ENCODE data around the gene IL6ST. TPM values are rescaled to one million over a fixed set of nuclear protein-coding genes. Genes with fewer than 3 reads are reported as not detected.

IL6ST gene
- total and polyA plus RNA-seq, 2 experiments from 2014 or later: 219 to 503 TPM

GRCh38 chr5:55918087-55919035 lies 76.4 kb downstream of the IL6ST start:
- H3K36me3 ChIP-seq (replicated peaks; ENCODE audit: insufficient read depth, low read depth): no peaks in the 10 kb centered on the region
- no peak overlapping the region for H2AFZ ChIP-seq
- DNase-seq (ENCODE audit: low spot score): peak; percentile 25
- no peaks in the 10 kb centered on the region for H3K9me2 ChIP-seq (replicated peaks; ENCODE audit: insufficient read depth)
- TF ChIP-seq EZH2phosphoT487 (IDR thresholded peaks at IDR 0.05; ENCODE audit: low read depth, severe bottlenecking, unreplicated experiment) (no peak), EZH2 (IDR thresholded peaks at IDR 0.05; ENCODE audit: borderline replicate concordance) (no peak), CTCF (IDR thresholded peaks at IDR 0.05; ENCODE audit: poor library complexity) (no peak)
- H3K9me3 ChIP-seq (ENCODE audit: low read depth): no peaks in the 10 kb centered on the region
- no peak overlapping the region for H3K4me2 ChIP-seq
- H3K27ac ChIP-seq: no peak overlapping the region
- no peaks in the 10 kb centered on the region for H3K27me3 ChIP-seq
- H4K20me1 ChIP-seq (ENCODE audit: insufficient read depth, poor library complexity, severe bottlenecking): no peaks in the 10 kb centered on the region
- no peak overlapping the region for H3K4me3 ChIP-seq
- no peaks in the 10 kb centered on the region for H3K79me2 ChIP-seq
- WGBS (ENCODE audit: low lambda C conversion rate, missing lambda C conversion rate): 89% methylated on average over 17 of the region's 17 CpGs
- H3K4me1 ChIP-seq (ENCODE audit: insufficient read depth): peaks cover 5% of the 10 kb centered on the region

DNA sequence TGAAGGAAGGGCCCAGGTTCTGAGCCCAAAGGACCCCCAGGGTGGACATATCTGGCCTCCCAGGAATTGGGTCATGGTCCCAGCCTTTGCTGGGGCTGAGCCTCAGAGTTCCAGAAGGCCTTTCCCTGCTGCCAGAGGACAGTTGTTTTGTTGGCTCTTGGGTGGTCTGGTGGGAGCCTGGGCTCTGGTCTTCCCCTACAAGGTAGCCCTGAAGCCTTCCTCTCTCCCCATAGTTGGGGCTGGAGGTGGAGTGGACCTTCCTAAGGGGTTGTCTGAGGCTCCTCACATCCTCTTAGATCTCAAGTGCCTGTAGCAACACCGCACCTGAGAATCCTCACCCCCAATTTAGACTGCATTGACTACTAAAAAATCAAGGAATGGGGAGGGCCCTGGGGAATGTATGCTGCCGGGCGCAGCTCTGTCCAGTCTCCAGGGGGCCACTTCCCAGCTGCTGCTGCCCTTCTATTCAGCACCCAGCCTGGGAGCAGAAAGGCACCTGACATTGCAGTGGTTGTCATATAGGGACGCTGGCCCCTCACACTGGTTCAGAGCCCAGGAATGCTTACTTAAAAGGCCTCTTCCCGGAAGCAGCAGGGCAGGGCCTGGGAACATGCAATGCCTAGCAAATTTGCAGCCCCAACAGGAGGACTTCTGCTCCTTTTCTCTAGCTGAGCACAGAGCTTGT lies 77.2 kb downstream of the IL6ST start:
- H2AFZ ChIP-seq: no peak overlapping the region
- no peak overlapping the region for H3K4me3 ChIP-seq
- no peak for DNase-seq (ENCODE audit: low spot score)
- WGBS (ENCODE audit: low lambda C conversion rate, missing lambda C conversion rate): 80% methylated on average over 5 of the region's 5 CpGs
- no peaks in the 10 kb centered on the region for H3K9me3 ChIP-seq (ENCODE audit: low read depth)
- no peaks in the 10 kb centered on the region for H3K79me2 ChIP-seq
- TF ChIP-seq CTCF (IDR thresholded peaks at IDR 0.05; ENCODE audit: poor library complexity) (no peak), EZH2 (IDR thresholded peaks at IDR 0.05; ENCODE audit: borderline replicate concordance) (no peak), EZH2phosphoT487 (IDR thresholded peaks at IDR 0.05; ENCODE audit: low read depth, severe bottlenecking, unreplicated experiment) (no peak)
- H4K20me1 ChIP-seq (ENCODE audit: insufficient read depth, poor library complexity, severe bottlenecking): no peaks in the 10 kb centered on the region
- H3K36me3 ChIP-seq (replicated peaks; ENCODE audit: insufficient read depth, low read depth): no peaks in the 10 kb centered on the region
- H3K4me1 ChIP-seq (ENCODE audit: insufficient read depth): peaks cover 5% of the 10 kb centered on the region
- no peak overlapping the region for H3K4me2 ChIP-seq
- H3K27me3 ChIP-seq: no peaks in the 10 kb centered on the region
- no peaks in the 10 kb centered on the region for H3K9me2 ChIP-seq (replicated peaks; ENCODE audit: insufficient read depth)
- H3K27ac ChIP-seq: no peak overlapping the region

DNA sequence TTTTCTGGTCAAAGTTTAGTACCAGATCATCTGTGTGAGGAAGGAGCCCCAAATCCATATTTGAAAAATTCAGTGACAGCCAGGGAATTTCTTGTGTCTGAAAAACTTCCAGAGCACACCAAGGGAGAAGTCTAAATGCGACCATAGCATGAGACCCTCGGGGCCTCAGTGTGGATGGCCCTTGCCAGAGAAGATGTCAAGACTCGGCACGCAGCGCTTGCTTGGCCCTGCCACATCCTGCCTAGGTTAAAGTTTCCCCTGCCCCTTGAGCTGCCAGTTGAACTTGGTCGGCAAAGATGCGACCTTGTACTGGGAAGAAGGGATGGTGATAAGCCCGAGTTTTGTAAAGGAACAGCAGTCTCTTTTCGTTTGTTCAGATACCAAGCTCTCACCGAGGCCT lies 77.8 kb downstream of the IL6ST start:
- Histone ChIP-seq H3K27ac (no peak overlapping the region), H2AFZ (no peak overlapping the region), H3K9me2 (replicated peaks; ENCODE audit: insufficient read depth) (no peaks in the 10 kb centered on the region), H3K4me2 (no peak overlapping the region), H3K27me3 (no peaks in the 10 kb centered on the region), H3K9me3 (ENCODE audit: low read depth) (no peaks in the 10 kb centered on the region), H4K20me1 (ENCODE audit: insufficient read depth, poor library complexity, severe bottlenecking) (no peaks in the 10 kb centered on the region), H3K4me3 (no peak overlapping the region), H3K4me1 (ENCODE audit: insufficient read depth) (peaks cover 5% of the 10 kb centered on the region), H3K79me2 (no peaks in the 10 kb centered on the region), H3K36me3 (replicated peaks; ENCODE audit: insufficient read depth, low read depth) (no peaks in the 10 kb centered on the region)
- TF ChIP-seq EZH2phosphoT487 (IDR thresholded peaks at IDR 0.05; ENCODE audit: low read depth, severe bottlenecking, unreplicated experiment): no peak
- no peak for TF ChIP-seq CTCF (IDR thresholded peaks at IDR 0.05; ENCODE audit: poor library complexity)
- no peak for TF ChIP-seq EZH2 (IDR thresholded peaks at IDR 0.05; ENCODE audit: borderline replicate concordance)
- WGBS (ENCODE audit: low lambda C conversion rate, missing lambda C conversion rate): 85% methylated on average over 10 of the region's 10 CpGs
- no peak for DNase-seq (ENCODE audit: low spot score)
